ENCODE results near the gene WDR82.
"Not testable (repeated sequence)": the region's sequence is repeated elsewhere in the genome, so short reads cannot be mapped to it uniquely, and the experiment has no call there.

Gene WDR82

DNA sequence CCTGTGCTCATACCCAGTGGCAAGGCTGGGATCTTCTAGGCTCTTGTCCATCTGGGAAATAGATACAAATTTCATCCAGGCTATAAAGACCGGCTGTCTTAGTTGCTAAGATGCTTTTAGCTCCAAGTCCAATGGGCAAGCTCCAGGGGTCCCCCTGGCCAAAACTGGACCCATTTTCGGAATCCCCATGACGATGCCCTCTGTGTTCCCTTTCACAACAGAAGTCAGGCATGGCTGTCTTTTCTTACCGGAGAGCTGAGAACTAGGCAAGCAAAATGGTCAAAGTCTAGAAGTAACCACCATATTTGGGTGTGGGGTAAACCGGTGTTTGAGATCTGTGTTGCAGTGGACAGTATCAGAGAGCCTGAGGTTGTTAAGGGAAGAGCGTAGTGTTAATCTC is 10.2 kb upstream of the WDR82 start:
- ATAC-seq = no peak

DNA sequence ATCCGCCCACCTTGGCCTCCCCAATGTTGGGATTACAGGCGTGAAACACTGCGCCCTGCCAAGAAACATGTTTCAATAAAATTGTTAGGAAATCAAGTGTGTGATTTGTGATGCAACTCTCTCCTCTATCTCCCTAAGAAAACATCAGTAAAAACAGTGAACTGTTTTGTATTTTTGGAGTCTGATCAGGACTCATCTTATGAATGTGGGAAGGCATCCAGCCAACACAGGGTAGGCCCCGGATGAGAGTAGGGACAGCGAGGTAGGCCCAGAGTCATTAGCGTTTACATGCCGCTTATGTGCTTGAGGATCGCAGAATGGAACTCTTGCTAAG is 8.3 kb upstream of the WDR82 start:
- no peak for ATAC-seq

DNA sequence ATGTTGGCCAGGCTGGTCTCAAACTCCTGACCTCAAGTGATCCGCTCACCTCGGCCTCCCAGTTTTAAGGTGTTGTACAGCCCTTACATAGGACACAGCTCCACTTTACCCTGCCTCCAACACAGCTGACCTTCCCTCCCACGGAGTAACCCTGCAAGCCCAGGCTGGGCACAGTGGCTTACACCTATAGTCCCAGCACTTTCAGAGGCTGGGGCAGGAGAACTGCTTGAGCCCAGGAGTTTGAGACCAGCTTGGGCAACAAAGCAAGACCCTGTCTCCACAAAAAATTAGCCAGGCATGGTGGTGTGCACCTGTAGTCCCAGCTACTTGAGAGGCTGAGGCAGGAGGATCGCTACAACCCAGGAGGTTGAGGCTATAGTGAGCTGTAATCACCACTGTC is 5.6 kb upstream of the WDR82 start:
- not testable (repeated sequence) for ATAC-seq

DNA sequence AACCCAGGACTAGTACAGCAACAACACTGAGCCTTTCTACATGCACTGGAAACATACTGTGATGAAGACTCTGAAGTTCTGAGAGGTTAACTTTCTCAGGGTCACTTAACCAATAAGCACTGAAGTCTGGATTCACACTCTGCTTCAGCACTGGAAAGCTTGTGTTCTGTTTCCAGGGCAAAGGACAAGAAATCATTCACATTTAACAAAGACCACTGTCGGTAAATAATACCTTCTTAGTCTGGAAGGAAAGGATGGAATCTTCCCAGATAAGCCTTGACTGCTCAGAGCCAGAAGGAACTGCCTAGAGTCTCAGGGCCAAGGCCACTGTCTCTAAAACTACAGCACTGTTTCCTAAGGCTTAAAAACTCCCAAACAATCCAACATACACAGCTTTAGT is 4.9 kb upstream of the WDR82 start:
- ATAC-seq = no peak

DNA sequence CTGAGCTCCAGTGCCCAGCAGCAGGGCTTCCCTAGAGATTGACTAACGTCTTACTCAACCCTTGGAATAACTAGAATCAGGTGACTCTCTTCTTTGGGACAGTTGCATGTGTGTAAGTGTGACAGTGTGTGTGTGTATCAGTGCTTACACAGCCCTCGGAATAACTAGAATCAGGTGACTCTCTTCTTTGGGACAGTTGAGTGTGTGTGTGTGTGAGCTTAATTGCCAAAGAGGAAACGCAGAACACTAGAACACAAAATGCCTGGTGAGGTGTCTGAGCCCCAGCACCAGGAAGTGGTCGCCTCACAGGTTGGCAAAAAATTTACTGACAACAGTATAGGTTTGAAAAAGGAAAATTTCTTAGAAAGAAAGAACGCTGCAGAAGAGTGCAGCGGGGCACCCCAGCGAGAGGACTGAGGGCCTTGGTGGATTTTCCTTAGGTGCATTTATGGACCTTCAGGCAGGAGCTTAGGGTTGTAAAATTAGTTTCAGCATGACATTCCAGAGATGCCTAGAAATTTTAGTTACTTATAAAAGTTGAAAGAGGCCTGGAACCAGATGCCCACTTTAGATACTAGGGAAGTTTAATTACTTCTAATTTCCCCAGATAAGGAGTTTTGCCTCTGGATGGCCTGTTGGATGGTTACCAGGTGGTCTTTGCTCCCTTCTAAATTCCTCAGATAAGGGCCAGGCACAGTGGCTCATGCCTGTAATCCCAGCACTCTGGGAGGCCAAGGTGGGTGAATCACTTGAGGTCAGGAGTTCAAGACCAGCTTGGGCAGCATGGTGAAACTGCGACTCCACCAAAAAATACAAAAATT is 3.7 kb upstream of the WDR82 start:
- ATAC-seq = no peak

DNA sequence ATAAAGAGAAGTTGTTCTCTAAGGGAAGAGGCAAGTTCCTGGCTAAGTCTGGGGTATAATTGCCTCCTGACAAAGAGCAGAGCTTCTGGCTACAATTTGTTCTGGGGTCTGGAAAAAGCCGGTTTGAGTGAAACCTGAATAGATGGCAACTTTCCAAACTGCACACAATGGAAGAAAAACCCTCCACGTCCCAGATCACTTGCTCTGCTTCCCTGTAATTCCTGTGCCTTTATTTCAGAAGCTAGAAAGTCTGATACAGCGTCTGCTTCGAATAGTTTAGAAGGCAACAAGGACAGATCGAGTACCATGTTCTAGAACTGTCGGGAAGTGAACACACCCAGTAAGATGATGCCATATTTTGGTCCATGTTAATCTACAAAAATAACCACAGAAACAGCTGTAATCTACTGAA is 1.6 kb upstream of the WDR82 start:
- no peak for ATAC-seq

DNA sequence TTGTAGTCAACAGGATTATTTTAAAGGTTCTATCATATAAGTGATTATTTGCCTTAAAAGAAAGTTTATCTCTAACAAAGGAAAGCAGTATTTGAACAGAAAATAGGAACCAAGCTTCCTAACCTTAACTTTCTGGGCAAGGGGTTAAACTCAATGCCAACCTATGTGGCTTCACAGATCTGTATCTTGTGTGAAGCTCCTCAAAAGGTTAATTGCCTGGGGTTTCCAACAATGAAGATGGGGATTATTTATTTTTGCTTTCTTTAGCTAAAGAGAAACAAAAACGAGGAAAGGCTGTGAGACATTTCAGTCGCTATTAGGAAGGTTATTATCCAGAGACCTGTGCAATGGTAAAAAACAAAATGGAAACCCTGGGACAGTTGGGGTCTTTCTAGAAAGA is 1.1 kb upstream of the WDR82 start:
- ATAC-seq = no peak

DNA sequence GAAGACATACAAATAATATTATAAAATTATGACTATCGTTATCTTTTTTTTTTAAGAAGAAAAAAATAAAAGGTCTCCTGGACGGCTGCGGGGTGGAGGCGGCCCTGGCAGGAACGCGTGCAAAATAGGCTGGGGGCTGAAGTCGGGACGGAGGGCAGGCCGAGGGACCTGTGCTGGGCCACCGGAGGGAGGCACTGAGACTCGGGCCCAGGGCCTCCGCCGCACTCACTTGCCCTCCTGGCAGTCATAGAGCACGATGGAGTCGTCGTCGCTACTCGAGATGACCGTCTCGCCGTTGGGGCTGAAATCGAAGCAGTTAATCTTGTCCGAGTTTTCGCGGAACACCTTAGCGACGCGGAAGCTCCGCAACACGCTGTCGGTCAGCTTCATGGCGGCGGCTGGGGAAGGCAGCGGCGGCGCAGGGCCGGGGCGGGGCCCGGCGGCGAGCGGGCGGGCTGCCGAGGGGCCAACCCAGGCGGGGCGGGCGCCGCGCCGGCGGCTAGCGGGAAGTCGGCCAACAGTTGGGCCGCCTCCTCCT is 408 bp downstream of the WDR82 start:
- peak; percentile 66 to 73 for ATAC-seq

DNA sequence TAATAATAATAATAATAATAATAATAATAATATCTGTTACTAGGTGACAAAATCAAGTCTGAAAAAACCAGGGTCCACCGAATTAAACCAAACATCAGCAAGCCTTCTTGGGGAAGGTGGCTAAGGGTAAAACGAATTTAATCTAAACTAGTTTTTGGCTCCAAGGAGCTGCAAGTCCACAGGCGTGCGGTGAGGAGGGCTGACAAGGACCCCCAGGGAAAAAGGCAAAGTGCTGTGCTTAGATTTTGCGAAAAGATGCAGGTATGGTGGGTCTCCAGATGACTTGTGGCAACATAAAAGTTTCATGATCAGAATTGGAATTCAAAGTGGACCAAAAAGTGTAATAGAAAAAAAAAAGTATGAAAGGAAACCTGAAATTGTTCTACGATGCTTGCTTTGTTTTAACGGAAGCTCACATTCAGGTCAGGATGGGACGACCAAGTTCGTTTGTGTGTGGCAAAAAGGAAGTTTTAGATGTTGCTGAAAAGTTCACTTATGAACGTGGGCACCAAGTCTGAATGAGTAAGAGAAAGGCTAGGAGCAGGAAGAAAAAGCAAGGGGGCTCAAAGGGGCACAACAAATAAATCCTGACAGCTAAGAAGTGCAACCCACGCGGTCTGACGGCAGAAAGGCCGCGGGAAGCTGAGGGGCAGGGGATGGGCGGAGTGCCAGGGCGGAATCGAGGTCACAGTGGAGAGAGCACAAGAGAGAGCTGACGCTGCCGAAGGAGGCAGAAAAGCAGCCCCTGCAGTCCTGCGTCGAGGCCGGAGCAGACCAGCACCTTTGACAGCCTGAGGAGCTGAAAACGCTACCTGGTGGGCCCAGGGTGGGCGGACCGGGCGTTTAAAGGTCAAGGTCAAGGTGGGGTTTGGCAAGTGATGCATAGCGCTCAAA is 1.1 kb downstream of the WDR82 start:
- ATAC-seq = peak; percentile 25 to 32

DNA sequence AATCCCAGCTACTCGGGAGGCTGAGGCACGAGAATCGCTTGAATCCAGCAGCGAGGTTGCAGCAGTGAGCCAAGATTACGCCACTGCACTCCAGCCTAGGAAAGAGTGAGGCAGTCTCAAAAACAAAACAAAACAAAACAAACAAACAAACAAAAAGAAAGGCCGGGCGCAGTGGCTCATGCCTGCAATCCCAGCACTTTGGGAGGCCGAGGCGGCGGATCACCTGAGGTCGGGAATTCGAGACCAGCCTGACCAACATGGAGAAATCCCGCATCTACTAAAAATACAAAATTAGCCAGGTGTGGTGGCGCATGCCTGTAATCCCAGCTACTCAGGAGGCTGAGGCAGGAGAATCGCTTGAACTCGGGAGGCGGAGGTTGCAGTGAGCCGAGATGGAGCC is 3.7 kb downstream of the WDR82 start:
- not testable (repeated sequence) for ATAC-seq

DNA sequence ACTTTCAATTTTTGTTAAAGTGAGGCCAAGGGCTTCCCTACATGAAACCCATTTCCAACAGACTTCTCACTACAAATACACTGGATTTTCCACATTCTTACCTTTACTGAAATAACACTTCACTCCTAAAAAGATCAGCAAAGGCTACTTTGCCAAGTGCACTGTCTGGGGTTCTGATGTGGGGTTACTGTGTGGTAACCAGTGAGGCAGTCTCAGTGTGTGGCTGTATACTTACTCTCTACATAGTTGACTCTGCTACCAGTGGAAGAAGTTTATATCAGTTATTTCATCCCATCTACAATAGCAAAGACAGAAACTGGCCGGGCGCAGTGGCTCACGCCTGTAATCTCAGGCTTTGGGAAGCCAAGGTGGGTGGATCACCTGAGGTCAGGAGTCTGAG is 5.6 kb downstream of the WDR82 start:
- no peak for ATAC-seq

DNA sequence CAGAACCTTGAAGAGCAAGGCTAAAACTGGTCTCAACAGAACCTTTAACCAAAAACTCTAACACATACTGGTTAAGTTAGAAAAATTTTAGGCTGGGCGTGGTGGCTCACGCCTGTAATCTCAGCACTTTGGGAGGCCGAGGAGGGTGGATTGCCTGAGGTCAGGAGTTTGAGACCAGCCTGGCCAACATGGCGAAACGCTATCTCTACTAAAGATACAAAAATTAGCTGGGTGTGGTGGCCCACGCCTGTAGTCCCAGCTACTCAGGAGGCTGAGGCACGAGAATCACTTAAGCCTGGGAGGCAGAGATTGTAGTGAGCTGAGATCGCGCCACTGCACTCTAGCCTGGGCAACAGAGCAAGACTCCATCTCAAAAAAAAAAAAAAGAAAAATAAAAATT is 6.3 kb downstream of the WDR82 start:
- not testable (repeated sequence) for ATAC-seq

DNA sequence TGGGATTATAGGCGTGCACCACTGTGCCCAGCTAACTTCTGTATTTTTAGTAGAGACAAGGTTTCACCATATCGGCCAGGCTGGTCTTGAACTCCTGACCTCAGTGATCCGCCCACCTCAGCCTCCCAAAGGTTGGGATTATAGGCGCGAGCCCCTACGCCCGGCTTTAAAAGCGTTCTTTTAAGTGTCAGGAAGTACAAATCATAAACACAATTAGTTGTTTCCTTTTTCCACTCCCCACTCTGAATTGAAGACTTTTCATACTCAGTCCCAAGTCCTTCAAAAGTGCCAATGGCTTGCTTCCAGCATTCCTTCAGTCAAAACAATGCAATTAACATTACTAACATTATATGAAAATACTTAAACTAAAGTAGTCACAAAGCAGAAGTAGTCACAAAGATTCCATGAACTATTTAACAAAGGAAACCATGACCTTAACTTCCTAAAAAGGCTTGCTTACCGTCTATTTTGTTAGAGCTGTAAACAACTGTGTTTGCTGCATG is 8.1 kb downstream of the WDR82 start:
- ATAC-seq = no peak

DNA sequence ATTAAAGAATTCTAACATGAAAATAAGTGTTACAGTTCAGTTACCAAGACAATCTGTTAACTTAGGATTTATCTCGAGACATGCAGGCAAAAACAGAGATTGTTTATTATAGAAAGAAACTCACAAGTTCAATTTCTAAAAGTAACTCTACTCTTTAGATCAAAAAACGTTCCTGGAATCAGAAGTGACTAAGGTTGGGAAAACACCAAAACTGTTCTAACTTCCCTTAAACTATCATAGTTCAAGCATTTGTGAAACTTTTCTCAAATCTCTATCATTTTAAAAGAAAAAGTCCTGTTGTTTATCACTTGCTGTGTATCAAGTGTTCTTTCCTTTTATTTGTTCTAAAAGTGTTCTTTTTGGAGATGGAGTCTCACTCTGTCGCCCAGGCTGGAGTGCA is 8.7 kb downstream of the WDR82 start:
- ATAC-seq = peak; percentile 14 to 16

DNA sequence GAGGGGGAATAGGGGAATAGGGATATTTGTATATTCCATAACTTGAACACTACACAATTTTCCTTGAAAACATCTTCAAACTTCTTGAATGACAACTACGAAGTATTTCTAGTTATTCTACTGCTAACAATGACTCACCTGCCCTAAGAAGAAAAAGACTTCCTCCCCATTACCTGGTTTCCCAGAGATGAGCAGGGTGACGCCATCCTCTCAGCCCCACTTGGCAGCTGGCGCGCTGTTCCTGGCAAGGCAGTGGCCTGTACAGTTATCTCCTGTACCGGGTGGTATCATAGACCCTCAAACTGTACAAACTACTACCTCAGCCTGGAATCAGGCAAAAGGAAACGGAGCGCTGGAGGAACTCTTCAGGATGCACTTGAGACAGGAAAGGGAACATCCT is 10.4 kb downstream of the WDR82 start:
- peak; percentile 80 to 83 for ATAC-seq

DNA sequence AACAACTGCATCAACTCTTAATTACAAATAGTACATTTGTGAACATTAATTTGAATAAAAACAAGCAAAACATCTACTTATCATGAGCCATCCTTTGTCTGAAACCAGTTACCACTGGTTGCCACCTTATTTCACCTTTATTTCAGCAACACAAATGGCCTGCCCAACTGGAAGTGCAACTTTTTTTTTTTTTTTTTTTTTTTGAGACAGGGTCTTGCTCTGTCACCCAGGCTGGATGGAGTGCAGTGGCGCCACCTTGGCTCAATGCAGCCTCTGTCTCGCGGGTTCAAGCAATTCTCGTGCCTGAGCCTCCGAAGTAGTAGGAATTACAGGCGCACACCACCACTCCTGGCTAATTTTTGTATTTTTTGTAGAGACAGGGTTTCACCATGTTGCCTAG is 13.1 kb downstream of the WDR82 start:
- ATAC-seq = no peak

DNA sequence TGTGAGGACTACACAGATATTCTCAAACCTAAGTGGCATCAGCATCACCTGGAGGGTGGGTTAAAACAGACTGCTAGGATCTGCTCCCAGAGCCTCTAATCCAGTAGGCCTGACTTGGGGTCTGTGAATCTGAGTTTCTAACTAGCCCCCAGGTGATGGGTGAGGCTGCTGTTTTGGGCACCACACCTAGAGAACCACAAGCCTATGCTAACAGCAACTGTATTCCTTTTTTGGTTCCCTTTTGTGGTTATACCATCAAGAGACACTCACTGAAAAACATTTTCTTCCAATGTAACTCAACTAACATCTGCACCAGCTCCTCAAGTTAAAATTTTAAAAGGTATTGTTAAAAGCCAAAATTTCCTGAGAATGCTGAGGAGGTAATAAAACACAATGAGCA is 16.0 kb downstream of the WDR82 start:
- no peak for ATAC-seq

DNA sequence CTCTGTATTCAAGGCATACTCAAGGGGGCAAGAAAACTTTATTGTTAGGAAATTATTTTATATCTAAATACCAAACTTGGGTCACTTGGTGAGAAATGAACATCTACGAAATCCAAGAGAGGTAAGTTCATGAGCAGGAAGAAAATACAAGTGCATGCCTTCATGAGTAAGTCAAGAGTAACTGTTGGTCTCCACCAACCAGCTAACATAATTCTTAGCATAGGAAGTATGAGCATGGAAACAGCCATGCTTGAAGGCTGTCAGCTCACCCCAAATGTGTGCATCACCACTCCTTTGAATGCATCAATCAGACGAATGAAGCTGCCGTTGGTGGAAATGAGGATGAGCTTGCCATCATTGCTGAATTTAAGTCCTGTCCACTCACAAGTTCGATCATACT is 19.0 kb downstream of the WDR82 start:
- ATAC-seq = peak in 1 of 2 donors; percentile 41

DNA sequence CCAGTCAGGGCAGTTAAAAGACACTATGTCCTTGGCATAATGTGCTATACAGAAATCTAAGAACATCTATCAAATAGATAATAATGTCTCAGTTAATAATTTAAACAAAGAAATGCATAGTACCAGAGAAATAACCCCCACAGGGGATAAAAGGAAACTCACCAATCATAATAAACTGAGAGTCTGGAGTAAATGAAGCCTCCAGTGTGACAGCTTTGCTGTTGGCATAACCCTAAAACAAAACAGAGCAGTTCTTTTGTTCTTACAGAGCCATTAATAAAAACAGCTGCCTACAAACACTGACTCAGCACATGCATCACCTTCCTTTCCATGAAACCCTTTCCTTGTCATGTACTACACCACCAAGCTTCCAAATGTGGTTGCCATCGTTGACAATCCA is 19.4 kb downstream of the WDR82 start:
- ATAC-seq = peak; percentile 51 to 66

DNA sequence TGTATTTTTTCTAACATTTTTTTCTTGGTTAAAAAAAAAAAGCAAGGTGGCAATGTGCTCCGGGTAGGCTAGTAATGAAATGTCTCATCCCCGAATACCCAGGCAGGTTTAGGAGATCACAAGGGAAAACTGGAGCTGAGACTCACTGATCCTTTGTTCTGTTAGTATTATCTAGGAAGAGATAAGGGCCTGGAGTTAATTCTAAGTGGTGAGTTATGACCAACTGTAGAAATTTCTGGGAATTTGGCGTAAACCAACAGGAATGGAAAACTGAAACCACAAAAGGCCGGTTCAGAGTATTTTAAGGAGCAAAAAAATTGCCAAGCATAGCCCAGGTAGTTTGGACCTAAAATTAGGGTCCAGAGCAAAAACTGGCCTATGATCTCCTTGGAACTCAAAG is 20.5 kb downstream of the WDR82 start:
- ATAC-seq = no peak

DNA sequence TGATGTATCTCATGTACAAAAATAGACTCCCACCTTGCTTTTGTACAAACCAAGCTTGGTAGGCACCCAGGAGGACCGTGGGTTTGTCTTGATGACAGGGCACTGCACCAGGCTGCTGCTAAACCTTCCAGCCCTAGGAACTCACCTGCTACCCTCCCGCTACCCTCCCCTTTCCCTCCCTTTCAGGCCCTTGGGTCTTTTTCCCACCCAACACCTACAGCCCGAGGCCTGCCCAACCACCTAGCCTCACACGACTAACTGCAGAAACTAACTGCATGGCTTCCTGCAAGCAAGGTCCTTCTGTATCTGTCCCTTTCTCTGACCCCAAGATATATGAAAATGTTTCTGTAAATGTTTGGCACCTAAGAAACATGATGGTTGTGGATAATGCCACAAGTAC is 21.8 kb downstream of the WDR82 start:
- no peak for ATAC-seq

DNA sequence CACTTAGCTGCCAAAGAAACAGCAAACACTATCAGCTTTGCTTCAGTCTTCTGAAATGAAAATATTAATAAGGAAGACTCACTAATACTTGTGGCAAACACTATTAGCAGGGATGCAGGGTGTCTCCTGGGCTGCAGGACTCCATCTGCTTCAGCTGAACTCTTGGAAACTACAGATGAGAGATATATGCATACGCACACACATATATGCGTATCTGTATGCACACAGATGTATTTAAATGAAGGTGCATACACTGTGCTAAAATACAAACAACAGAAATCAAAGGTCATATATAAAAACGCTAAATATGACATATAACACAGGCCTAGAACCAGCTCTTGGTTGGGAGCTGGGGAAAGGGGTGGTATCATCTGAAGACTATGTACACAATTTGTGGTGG is 22.3 kb downstream of the WDR82 start:
- ATAC-seq = no peak

DNA sequence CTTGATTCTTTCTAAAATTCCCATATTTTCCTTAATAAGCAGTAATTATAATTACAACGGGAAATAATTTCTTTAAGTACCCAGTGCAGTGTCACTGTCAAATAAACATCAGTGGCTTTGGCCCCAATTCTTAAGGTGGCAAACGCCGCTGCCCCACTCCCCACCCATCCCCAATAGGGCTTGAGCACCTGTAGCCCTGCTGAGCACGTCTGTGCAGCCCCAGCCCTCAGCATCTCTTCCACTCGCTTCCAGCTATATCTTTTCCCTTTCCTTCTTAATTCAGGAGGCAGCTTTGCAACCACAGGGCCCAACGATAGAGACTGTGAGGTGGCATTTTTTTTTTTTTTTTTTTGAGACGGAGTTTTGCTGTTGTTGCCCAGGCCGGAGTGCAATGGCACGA is 23.8 kb downstream of the WDR82 start:
- ATAC-seq = no peak
